ENCODE data around the gene CACHD1. TPM values are rescaled to one million over a fixed set of nuclear protein-coding genes. Genes with fewer than 3 reads are reported as not detected.

The CACHD1 gene
- total and polyA plus RNA-seq, 9 of the 15 experiments (the other 6 are each of a cell fraction or from before 2014, with no cell fraction given): 0.07 TPM; not detected in 8

GRCh38 chr1:64623750-64624191 lies 153.8 kb downstream of the CACHD1 start:
- 0% methylated on average over 4 of the region's 4 CpGs for WGBS (ENCODE audit: insufficient coverage, low coverage, missing lambda C conversion rate)
- in situ Hi-C loops (cut with MboI) (no loop called here), intact Hi-C loops (cut with micrococcal nuclease) (no loop called here)
- FAIRE-seq (no peak), ATAC-seq (no peak), DNase-seq (ENCODE audit: extremely low read depth in 1 of 4, low spot score in 3 of 4) (no peak)
- H3K27ac ChIP-seq (ENCODE audit: extremely low read depth, low read depth, low read length): no peak overlapping the region
- no peak overlapping the region for H3K4me3 ChIP-seq
- no peaks in the 10 kb centered on the region for H3K9me3 ChIP-seq (replicated peaks; ENCODE audit: control insufficient read depth, insufficient read depth, low read depth, low read length)
- ChIA-PET CTCF (ENCODE audit: low intra/inter-chr PET ratio) (no interaction called here), POLR2A (no interaction called here)
- BruUV-seq (replicated peaks): no TSS peak
- H3K9me1 ChIP-seq (ENCODE audit: control insufficient read depth, insufficient read depth, low read length): no peaks in the 10 kb centered on the region
- H3K4me2 ChIP-seq (ENCODE audit: insufficient read depth, low read length): no peak overlapping the region
- H2AFZ ChIP-seq (ENCODE audit: low read depth, low read length): no peak overlapping the region
- no peaks in the 10 kb centered on the region; a peak in 1 of 5 replicates for H3K27me3 ChIP-seq (ENCODE audit: control insufficient read depth in 2 of 2, insufficient read depth in 2 of 2, low read length in 2 of 2)
- no peaks in the 10 kb centered on the region for H3K36me3 ChIP-seq (ENCODE audit: control insufficient read depth, insufficient read depth, low read length)
- no peaks in the 10 kb centered on the region for H3K79me2 ChIP-seq (ENCODE audit: control insufficient read depth, insufficient read depth, low read length)
- H3K9ac ChIP-seq (ENCODE audit: insufficient read depth in 1 of 2, low read depth in 2 of 2, low read length in 2 of 2): no peak overlapping the region
- H3K4me1 ChIP-seq (replicated peaks in 1 of 2; ENCODE audit: control insufficient read depth in 2 of 2, insufficient read depth in 2 of 2, low read length in 2 of 2): no peaks in the 10 kb centered on the region
- no peaks in the 10 kb centered on the region for H4K20me1 ChIP-seq (replicated peaks; ENCODE audit: control insufficient read depth, insufficient read depth, low read length)
- TF ChIP-seq PHB2 (IDR thresholded peaks at IDR 0.05; ENCODE audit: low read depth): no peak
- no peak for TF ChIP-seq ZNF77 (CRISPR knock-in tag; IDR thresholded peaks at IDR 0.05)
- no peak for TF ChIP-seq ZNF134 (CRISPR knock-in tag; conservative IDR thresholded peaks at IDR 0.05)
- TF ChIP-seq ZNF184 (CRISPR knock-in tag; IDR thresholded peaks at IDR 0.05): no peak
- TF ChIP-seq ZBTB11 (CRISPR knock-in tag; IDR thresholded peaks at IDR 0.05): no peak
- TF ChIP-seq ZNF212 (CRISPR knock-in tag; IDR thresholded peaks at IDR 0.05): no peak
- TF ChIP-seq ZNF143 (CRISPR knock-in tag; IDR thresholded peaks at IDR 0.05): no peak
- no peak for TF ChIP-seq ZNF174 (CRISPR knock-in tag; IDR thresholded peaks at IDR 0.05)
- no peak for TF ChIP-seq ZNF121 (CRISPR knock-in tag; conservative IDR thresholded peaks at IDR 0.05)
- TF ChIP-seq ILK (tag; IDR thresholded peaks at IDR 0.05; ENCODE audit: borderline replicate concordance, low read depth): no peak
- TF ChIP-seq KLF16 (IDR thresholded peaks at IDR 0.05): no peak

All from K562 (cell line).